AG09319 (cell line): ENCODE results near the gene KIF24.

Source experiments
- DNase-seq: peaks from one replicate; pipeline ENCODE4 v3.0.0-alpha.2; 2010; ENCODE audit warnings: low read depth; ENCODE audit errors: extremely low read depth
- TF ChIP-seq, protein P1 (sequence below): IDR thresholded peaks from 2 replicates; pipeline ENCODE4 v1.5.1; 2011; ENCODE audit warnings: low read depth, mild to moderate bottlenecking, inconsistent platforms, low read length, moderate library complexity

KIF24 gene

DNA sequence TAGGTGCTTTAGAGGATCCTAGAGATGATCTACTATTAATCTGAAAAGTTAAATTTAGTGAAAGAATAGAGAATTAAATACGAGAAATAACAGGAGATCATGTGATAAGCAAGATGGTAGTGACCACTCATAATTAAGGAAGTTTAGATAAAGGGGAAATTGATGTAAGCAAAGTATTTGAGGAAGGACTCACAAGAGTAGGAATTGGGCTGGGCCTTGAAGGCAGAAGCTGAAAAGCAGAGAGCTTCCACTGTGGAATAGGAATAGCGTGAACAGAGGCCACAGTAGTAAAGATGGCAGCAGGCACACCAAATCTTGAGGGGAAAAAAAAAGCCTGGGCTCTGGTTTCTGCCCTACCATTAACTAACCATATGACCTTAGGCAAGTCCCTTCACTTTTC lies 38.0 kb downstream of the KIF24 start:
- no peak for DNase-seq
- TF ChIP-seq, protein P1, sequence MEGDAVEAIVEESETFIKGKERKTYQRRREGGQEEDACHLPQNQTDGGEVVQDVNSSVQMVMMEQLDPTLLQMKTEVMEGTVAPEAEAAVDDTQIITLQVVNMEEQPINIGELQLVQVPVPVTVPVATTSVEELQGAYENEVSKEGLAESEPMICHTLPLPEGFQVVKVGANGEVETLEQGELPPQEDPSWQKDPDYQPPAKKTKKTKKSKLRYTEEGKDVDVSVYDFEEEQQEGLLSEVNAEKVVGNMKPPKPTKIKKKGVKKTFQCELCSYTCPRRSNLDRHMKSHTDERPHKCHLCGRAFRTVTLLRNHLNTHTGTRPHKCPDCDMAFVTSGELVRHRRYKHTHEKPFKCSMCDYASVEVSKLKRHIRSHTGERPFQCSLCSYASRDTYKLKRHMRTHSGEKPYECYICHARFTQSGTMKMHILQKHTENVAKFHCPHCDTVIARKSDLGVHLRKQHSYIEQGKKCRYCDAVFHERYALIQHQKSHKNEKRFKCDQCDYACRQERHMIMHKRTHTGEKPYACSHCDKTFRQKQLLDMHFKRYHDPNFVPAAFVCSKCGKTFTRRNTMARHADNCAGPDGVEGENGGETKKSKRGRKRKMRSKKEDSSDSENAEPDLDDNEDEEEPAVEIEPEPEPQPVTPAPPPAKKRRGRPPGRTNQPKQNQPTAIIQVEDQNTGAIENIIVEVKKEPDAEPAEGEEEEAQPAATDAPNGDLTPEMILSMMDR, result no peak

DNA sequence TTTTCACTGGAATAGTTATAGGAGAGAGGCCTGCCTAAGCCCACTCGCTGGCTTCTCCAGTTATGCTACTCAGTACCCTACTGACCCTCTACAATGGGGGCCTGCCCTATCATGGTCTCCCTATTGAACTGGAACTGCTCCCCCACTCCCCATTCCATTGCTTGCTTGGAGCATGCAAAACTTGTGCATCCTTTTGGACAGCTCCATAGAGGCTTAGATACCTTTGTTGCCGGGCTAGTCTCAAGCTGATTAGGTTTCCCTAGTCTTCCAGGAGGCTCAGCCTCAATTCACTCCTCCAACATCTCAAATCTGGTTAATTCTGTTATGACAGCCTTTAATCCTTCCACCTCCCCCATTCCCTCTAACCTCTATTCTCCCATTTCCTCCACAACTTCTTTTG lies 39.9 kb downstream of the KIF24 start:
- TF ChIP-seq, protein P1, result no peak

GRCh38 chr9:34282096-34282495 lies 47.0 kb downstream of the KIF24 start:
- peak; percentile 25 for DNase-seq
- TF ChIP-seq, protein P1, result no peak

More for the DNA sequence above, 39.9 kb downstream of the KIF24 start:
- no peak for DNase-seq

DNA sequence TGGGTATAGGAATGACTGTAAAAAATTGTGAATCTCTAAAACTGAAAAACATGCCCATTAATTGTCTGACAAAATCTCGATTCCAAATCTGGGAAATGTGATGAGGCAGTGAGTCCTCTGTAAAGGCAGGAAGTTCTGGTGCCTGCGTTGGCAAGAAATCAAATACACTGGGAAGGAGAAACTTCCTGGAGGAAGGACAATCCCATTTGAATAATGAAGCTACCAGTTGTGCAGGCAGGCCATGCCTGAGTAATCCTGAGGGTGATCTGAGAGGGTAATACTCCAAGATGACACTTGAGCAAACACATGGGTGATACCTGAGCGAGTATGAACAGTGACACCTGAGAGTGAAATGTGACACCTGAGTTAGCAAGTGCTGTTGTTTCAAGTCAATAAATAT lies 49.7 kb downstream of the KIF24 start:
- DNase-seq, result no peak

More for the DNA sequence above, 49.7 kb downstream of the KIF24 start:
- TF ChIP-seq, protein P1, result no peak
